Testis (tissue), 3 donors: ENCODE data around the gene SERINC2. TPM values are rescaled to one million over a fixed set of nuclear protein-coding genes. Genes with fewer than 3 reads are reported as not detected.

ENCODE experiments used
- DNase-seq: peaks from one replicate; pipeline ENCODE4 v3.0.0-alpha.2; 2019
- H3K27ac ChIP-seq, 2 donors: fragments of 200-600 bp; sonication (generic); one replicate each; pipeline ENCODE4 v1.5.1; 2019
- H3K27me3 ChIP-seq: fragments of 200-600 bp; sonication (generic); one replicate; pipeline ENCODE4 v1.5.1; 2019
- H3K36me3 ChIP-seq: fragments of 200-600 bp; sonication (generic); one replicate; pipeline ENCODE4 v1.5.1; 2017; ENCODE audit warnings: low read depth; ENCODE audit errors: missing control alignments
- H3K4me1 ChIP-seq: fragments of 200-600 bp; sonication (generic); one replicate; pipeline ENCODE4 v1.5.1; 2019
- H3K4me3 ChIP-seq, 2 donors: fragments of 200-600 bp; sonication (generic); one replicate each; pipeline ENCODE4 v1.5.1; 2017 to 2019
- H3K9me3 ChIP-seq: fragments of 200-600 bp; sonication (generic); one replicate; pipeline ENCODE4 v1.5.1; 2017
- POLR2A ChIP-seq: fragments of 450-650 bp; IDR thresholded peaks from one replicate; pipeline ENCODE4 v1.6.1; 2017; ENCODE audit warnings: antibody characterized with exemption, mild to moderate bottlenecking, moderate library complexity
- WGBS, 2 donors: methylation state at CpG; one replicate each; pipeline ENCODE4 v1.1.5; 2018; 5-methylcytosine and 5-hydroxymethylcytosine counted together
- intact Hi-C: fragments of 100-400 bp; cut with DNase I; formaldehyde crosslinking; loops from one replicate; pipeline ENCODE4 v1.15.1; 2023; ENCODE audit warnings: low total_unique reads
- polyA plus RNA-seq: library from polyadenylated mRNA; stranded (reverse); fragments of 350-450 nt; fragmentation: Illumina TruSeq; extraction: RNeasy Lipid Tissue Mini Kit (QIAGEN cat#74804); gene quantifications from one replicate; pipeline ENCODE4 v1.2.3, GENCODE V29; 2014; ENCODE audit warnings: low read depth, low replicate concordance; ENCODE audit not compliant: insufficient read depth
- total RNA-seq, 2 donors: library from RNA; depleted of rRNA; stranded (reverse); fragments of >200 nt; gene quantifications; one replicate each; pipeline ENCODE4 v1.2.3, GENCODE V29; 2016
- TF ChIP-seq, protein P1 (sequence below), 3 experiments: fragments of 450-650 bp in 2 of 3; fragments of 200-600 bp in 1 of 3; sonication (generic) in 1 of 3; IDR thresholded peaks; one replicate each; pipeline ENCODE4 v1.5.1; 2016 to 2019; ENCODE audit warnings: antibody characterized with exemption in 3 of 3, mild to moderate bottlenecking in 2 of 3, moderate library complexity in 1 of 3

The SERINC2 gene
- total and polyA plus RNA-seq, 3 donors from 2014 or later: 9.5 to 21.7 (median 10.8) TPM

GRCh38 chr1:31441073-31441472 is 28.1 kb downstream of the SERINC2 start:
- WGBS, 2 donors: 69 to 74% methylated on average over 3 of the region's 3 CpGs
- Histone ChIP-seq H3K27me3 (no peaks in the 10 kb centered on the region), H3K9me3 (no peaks in the 10 kb centered on the region), H3K4me1 (no peaks in the 10 kb centered on the region), H3K27ac (no peak overlapping the region), H3K4me3 (no peak overlapping the region), H3K36me3 (no peaks in the 10 kb centered on the region)
- intact Hi-C loops: no loop called here
- no peak for TF ChIP-seq POLR2A
- TF ChIP-seq, protein P1, sequence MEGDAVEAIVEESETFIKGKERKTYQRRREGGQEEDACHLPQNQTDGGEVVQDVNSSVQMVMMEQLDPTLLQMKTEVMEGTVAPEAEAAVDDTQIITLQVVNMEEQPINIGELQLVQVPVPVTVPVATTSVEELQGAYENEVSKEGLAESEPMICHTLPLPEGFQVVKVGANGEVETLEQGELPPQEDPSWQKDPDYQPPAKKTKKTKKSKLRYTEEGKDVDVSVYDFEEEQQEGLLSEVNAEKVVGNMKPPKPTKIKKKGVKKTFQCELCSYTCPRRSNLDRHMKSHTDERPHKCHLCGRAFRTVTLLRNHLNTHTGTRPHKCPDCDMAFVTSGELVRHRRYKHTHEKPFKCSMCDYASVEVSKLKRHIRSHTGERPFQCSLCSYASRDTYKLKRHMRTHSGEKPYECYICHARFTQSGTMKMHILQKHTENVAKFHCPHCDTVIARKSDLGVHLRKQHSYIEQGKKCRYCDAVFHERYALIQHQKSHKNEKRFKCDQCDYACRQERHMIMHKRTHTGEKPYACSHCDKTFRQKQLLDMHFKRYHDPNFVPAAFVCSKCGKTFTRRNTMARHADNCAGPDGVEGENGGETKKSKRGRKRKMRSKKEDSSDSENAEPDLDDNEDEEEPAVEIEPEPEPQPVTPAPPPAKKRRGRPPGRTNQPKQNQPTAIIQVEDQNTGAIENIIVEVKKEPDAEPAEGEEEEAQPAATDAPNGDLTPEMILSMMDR (IDR thresholded peaks at IDR 0.05): no peak
- DNase-seq: no peak

GRCh38 chr1:31441558-31441957 is 28.5 kb downstream of the SERINC2 start:
- no peak for DNase-seq
- no peaks in the 10 kb centered on the region for H3K4me1 ChIP-seq
- TF ChIP-seq, protein P1 (IDR thresholded peaks at IDR 0.05): no peak
- TF ChIP-seq POLR2A: no peak
- no peaks in the 10 kb centered on the region for H3K27me3 ChIP-seq
- intact Hi-C loops: no loop called here
- no peak overlapping the region for H3K27ac ChIP-seq
- H3K36me3 ChIP-seq: no peaks in the 10 kb centered on the region
- H3K4me3 ChIP-seq: no peak overlapping the region
- no peaks in the 10 kb centered on the region for H3K9me3 ChIP-seq
- WGBS, 2 donors: 79 to 80% methylated on average over 4 of the region's 4 CpGs

- Histone ChIP-seq H3K36me3 (no peaks in the 10 kb centered on the region), H3K9me3 (no peaks in the 10 kb centered on the region), H3K27ac (no peak overlapping the region), H3K4me3 (no peak overlapping the region), H3K4me1 (no peaks in the 10 kb centered on the region), H3K27me3 (no peaks in the 10 kb centered on the region)
- DNase-seq: no peak
- TF ChIP-seq, protein P1 (IDR thresholded peaks at IDR 0.05): no peak
- no peak for TF ChIP-seq POLR2A
- intact Hi-C loops: no loop called here
- 86 to 91% methylated on average over 10 of the region's 10 CpGs for WGBS, 2 donors
Measured at GRCh38 chr1:31441970-31442647, 29.1 kb downstream of the SERINC2 start.

DNA sequence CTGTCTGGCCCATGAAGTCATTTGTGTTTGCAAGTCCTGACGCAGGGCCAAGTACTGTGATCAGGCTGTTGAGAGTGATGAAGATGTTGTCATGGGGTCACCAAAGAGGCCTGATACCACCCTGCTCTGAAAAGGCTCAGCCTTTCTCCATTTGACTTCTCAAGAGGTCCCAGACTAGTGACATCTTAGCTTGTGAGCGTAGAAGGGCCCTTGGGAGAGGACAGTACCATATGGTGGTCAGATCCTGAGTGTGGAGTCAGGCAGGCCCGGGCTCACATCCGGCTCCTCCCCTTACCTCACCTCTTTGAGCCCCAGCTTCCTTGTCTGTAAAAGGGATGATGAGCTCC is 29.6 kb downstream of the SERINC2 start:
- no peak for TF ChIP-seq POLR2A
- TF ChIP-seq, protein P1 (IDR thresholded peaks at IDR 0.05): no peak
- no peaks in the 10 kb centered on the region for H3K36me3 ChIP-seq
- WGBS, 2 donors: 66 to 76% methylated on average over 4 of the region's 4 CpGs
- no peak overlapping the region for H3K27ac ChIP-seq
- no peaks in the 10 kb centered on the region for H3K27me3 ChIP-seq
- intact Hi-C loops: no loop called here
- no peaks in the 10 kb centered on the region for H3K9me3 ChIP-seq
- no peak overlapping the region for H3K4me3 ChIP-seq
- H3K4me1 ChIP-seq: no peaks in the 10 kb centered on the region
- DNase-seq: no peak

- no peak overlapping the region for H3K27ac ChIP-seq
- DNase-seq: no peak
- H3K9me3 ChIP-seq: no peaks in the 10 kb centered on the region
- no peaks in the 10 kb centered on the region for H3K4me1 ChIP-seq
- no peak for TF ChIP-seq POLR2A
- TF ChIP-seq, protein P1 (IDR thresholded peaks at IDR 0.05): no peak
- no peaks in the 10 kb centered on the region for H3K27me3 ChIP-seq
- H3K4me3 ChIP-seq: no peak overlapping the region
- intact Hi-C loops: no loop called here
- 85 to 93% methylated on average over 1 of the region's 1 CpG for WGBS, 2 donors
- H3K36me3 ChIP-seq: no peaks in the 10 kb centered on the region
Measured at GRCh38 chr1:31443673-31444072, 30.7 kb downstream of the SERINC2 start.
